Left forelimb (tissue), 1 donor: ENCODE data around the gene CFAP58.
"Not testable (repeated sequence)": the region's sequence is repeated elsewhere in the genome, so short reads cannot be mapped to it uniquely, and the experiment has no call there.

Experiments
- DNase-seq: peaks from one replicate; pipeline ENCODE4 v3.0.0-alpha.2; 2018; ENCODE audit warnings: low spot score

Gene CFAP58

DNA sequence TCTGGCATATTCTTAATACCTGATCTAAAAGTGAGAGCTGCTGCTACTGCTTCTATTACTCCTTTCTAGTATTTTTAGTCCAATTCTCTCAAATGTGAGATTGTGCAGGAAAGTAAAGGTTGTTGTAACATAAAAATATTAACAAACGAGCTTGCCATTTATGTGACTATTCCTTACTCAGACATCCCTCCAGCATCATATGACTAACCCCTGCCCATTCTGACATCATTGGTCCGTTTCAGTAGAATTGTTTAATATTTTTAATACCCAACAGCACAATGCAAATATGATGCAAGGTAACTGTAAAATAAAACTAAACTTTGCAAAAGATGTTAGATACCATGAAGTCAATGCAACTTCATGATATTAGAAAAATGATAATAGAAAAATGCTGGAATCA lies 83.6 kb downstream of the CFAP58 start:
- no peak for DNase-seq

DNA sequence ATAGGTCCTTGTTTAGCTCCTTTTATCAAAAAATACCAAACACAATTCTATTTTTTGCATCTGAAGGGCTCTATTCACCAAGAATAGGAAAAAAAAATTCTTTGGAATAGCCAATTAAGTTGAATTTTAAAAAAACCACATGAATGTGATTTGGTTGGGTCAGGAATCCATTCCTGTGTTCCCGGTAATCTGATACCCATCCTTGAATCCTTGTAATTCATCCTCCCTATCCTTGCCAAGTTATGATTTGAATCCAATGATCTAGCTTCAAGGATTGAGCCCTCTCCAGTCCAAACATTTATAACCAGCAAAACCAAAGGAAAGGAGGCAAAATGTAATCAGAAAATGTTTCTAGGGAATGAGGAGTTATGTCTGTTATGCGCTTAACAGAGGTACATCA lies 86.6 kb downstream of the CFAP58 start:
- DNase-seq, result no peak

DNA sequence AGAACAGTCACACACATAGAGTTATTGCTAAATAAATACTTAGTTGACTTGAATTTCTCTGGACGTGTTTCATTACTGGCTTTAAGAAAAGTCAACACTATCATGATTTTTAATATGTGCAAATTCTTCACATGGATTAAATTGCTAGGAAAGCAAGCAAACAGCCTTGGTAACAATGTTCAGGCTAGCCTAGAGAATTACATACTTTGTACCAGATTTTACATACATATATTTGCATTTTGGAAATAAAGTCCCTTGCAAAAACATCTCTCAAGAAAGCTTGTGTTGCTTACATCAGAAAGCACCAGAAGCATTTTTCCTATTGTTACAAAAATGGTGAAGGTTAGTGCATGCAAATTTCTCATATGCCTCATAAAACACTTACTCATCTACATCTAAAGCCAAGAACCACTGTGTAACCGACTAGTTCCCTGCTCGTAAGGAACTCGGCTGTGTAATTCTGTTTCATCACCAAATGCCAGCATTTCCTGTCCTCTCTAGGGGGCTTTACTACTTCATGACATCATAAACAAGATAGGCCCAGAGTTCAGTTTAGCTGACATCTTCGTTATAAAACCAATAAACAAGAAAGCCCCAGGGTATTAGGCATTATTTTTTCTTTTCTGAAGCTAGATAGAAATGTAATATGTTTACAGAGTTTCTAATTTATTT lies 87.8 kb downstream of the CFAP58 start:
- DNase-seq, result no peak

DNA sequence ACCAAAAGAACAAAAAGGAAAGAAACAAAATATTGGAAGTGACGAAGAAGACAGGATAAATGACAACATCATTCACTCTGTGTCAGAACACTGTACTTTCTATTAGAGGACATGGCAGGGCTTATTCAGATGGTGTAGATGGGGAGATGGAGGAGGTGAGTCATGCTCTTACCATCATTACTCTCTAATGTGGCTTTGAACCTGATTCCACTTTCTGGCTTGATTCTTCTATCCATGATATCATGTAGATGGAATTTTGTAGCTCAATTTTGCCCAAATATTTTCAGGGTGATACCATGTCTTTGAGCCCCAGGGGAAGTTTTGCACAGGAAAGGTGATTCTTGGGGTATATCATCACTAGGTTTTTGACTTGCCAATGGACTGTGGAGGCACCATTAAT lies 91.7 kb downstream of the CFAP58 start:
- no peak for DNase-seq

DNA sequence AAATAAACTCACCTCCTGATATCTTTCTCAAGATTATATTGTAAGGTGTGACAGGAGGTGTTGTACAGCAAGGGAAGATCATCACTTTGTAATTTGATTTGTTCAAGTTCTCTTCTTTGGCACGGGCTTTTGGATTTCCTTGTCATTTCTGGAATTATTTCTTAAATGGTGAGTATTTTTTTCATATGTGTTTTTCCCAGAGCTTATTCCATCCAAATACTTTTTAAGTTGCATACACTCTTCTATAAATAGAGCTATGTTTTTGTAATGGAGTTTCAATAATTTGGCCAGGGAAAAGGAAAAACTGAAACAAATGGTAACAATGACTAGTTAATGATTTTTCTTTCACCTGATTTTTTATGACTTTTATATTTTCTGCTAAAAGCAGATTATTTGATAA lies 92.5 kb downstream of the CFAP58 start:
- DNase-seq, result no peak

DNA sequence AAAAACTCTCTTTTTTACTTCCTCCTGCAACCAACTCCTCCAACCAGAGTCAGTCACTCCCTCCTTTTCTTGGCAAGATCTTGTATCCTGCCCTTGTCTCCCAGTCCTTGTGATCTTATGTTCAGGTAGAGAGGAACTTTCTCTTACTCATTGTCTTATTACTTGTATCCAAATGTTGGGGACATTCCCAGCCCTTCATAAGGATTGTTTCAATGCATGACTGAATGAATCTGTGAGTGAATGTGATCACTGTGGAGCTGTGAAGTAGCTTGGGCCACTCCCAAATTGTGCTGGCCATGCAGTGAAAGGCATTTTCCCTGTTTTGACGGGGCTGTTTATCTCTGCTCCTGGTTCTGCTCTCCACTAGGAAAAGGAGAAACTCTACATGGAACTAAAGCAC lies 93.7 kb downstream of the CFAP58 start:
- no peak for DNase-seq

DNA sequence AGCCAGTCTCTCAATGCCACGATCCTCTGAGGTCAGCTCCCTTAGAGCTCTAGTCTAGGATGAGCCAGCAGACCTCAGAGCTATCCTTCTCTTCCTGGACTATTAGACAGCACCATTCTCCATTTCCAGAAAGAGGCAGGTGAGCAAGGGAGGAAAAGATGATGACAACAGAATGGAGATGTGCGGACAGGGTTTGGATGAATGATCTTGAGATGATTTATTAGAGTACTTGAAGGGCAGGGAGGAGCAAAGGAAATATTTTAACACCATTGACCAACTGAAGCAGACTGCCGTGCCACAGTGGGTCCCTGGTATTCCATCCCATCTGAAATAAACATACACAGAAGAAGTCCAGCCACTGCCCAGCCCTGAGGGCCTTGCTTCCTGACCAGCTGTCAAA lies 94.3 kb downstream of the CFAP58 start:
- DNase-seq, result no peak

DNA sequence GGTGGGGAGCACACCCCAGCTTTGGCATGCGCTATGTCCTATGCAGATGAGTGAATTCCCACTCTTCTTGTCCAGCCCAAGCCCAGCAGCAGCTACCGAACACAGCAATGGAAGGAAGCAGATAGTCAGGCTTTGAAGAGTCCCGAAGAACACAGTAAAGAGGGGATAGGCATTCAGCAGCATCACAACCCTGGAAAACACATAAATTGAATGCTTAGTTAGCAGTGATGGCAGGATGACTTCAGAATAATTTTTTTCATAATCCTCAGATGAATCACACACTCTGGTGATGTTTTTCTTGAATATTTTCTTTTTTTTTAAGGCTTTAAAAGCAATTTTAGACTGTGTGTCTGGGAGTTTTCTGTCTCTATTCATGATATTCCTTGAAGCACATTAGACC lies 95.8 kb downstream of the CFAP58 start:
- DNase-seq, result no peak

DNA sequence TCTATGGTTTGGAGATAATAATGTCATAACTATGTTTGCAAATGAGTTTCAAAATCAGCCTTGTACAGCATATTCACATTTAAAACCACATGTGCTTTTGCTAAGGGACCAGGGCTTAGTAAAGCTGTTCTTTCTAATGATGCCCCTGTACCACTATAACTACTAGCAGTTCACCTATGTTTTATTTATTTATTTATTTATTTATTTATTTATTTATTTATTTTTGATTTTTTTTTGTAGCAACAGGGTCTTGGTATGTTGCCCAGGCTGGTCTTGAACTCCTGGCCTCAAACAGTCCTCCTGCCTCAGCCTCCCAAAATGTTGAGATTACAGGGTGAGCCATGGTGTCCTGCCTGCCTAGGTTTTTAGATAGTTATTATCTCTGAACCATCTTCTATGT lies 96.9 kb downstream of the CFAP58 start:
- no peak for DNase-seq

DNA sequence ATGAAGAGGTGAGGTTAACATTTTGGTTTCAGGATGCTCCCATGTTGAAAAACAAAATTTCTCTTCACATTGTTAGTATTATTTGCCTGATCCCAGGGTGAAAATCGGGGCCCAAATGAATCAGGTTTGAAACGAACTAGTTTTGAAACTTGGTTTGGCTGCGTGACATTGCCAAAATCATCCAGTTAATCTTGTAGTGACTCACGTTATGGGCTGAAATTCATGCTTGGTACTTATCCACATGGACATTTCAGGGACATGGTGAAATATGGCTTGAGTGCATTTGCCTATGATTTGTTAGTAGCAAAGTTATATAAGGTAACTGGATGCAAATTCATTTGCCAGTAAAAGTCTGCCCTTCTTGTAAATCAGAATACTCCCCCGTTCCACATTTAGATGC lies 97.3 kb downstream of the CFAP58 start:
- no peak for DNase-seq

DNA sequence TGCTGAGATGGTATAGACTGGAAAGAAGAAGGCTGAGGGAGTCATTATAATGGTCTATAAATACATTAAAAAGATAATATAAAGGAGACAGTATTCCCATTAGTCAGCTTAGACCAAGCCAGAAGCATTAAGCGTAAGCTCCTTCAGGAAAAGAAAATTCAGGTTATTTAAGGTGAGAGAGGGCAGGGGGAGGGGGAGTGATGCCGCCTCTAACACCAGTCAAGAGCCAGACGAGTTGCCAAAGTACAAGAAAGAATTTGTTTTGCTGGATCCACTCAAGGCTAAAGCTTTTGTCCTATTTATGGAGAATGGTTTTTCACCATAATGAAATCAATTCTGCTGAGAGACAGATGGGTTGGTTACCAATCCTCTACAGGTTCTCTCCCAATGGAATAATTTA lies 99.3 kb downstream of the CFAP58 start:
- no peak for DNase-seq

DNA sequence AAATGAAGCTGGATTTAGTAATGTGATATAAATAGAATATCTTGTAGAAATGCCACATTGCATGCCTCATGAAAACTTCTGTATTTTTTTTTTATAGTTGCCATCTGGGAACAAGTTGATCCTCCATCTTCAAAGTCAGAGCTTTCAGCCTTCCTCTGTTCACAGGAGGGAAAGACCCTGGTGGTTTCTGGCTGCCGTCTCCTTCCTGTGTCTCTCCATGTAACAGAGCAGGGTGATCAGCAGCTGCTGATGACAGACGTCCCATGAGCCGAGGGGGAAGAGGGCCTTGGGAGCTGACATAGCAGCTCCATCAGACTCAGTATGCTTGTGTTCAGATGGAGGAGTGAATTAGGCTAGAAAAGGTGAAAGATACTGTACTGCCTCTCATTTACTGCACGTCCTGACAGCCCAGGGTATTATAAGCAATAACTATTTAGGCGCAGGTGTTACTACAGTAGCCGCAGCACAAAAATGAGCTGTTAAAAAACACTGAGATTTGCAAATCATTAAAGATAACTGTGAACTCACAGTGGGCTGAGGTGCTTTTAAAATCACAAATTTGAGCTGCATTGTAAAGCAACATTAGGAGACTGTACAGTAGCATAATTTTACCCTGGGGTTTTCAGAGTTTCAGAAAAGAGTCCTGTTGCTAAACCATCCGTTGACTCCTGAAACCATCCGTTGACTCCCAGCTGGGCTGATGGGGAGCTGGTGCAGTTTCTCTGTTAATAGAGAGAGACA lies 103.3 kb downstream of the CFAP58 start:
- DNase-seq, result no peak

DNA sequence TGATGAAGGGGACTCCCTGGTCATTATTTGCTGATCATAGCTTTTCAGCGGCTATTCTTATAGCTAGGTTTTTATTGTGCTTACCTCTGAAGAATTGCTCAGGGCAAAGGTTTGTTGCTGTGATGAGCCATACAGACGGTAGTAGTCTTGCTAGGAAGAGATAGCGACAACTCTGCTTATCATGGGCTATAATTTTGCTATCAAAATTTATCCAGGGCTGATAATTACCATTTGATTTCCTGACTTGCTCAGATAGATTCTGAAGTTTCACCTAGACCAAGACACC lies 103.9 kb downstream of the CFAP58 start:
- no peak for DNase-seq

DNA sequence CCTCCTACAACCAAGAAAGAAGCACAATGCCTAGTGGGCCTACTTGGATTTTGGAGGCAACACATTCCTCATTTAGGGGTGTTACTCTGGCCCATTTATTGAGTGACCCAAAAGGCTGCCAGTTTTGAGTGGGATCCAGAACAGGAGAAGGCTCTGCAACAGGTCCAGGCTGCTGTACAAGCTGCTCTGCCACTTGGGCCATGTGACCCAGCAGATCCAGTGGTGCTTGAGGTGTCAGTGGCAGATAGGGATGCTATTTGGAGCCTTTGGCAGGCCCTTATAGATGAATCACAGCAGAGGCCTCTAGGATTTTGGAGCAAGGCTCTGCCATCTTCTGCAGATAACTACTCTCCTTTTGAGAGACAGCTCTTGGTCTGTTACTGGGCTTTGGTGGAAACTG lies 111.9 kb downstream of the CFAP58 start:
- DNase-seq, result not testable (repeated sequence)

DNA sequence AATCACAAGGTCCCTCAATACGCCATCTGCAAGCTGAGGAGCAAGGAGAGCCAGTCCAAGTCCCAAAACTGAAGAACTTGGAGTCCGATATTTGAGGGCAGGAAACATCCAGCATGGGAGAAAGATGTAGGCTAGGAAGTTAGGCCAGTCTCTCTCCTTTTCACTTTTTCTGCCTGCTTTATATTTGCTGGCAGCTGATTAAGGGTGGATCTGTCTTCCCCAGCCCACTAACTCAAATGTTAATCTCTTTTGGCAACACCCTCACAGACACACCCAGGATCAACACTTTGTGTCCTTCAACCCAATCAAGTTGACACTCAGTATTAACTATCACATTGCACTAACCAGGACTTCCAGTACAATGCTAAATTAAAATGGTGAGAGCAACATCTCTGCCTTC lies 115.2 kb downstream of the CFAP58 start:
- DNase-seq, result not testable (repeated sequence)

DNA sequence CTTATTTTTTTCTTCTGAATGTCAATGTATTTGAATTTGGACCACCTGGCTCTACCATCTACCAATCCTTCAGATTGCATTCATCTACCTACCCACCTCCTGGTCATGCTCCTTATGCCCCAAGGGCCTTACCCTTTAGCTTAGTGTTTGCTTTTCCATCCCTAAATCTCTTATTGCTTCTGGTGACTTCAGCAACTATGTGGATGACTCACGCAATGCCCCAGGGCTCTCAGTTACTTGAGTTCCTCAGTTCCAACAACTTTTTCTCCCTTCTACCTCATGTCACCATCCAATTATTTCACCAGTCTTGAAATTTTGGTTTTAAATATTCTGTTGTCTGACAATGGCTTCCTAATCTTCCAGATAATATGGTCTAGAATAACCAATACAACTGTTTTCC lies 118.9 kb downstream of the CFAP58 start:
- DNase-seq, result no peak

DNA sequence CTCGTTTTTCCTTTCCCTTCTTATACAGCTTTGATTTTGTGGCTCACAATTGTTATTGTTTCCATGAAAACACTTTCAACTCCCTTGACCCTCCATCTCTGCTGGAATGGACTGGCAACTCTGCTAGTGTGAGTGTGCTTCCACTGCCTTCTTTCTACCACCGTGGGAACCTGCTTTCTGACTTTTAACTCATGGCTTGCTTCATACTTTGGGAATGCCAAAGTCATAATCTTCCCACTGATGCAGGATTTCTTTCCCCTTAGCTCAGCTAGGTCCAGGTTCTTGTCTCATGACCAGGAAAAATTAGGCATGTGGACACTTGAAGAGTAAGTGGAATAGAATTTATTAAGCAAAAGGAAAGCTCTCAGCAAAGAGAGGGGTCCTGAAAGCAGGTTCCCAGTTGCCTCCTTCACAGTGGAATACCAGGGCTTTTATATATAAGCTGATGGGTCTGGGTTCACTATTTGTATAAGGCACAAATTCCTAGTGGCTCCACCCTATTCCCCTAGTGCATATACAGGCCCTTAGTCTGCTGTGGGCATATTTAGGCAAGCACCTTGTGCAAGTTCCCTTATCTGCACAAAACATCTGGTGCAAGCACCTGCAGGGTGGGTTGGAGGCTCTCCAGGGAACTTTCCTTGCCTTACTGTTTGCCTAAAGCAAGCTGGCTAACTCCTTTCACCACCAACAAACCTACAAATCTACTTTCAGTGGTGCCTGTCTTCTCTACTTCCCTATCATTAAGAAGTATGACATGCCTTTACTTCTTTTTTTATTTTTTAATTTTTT lies 119.5 kb downstream of the CFAP58 start:
- DNase-seq, result no peak

DNA sequence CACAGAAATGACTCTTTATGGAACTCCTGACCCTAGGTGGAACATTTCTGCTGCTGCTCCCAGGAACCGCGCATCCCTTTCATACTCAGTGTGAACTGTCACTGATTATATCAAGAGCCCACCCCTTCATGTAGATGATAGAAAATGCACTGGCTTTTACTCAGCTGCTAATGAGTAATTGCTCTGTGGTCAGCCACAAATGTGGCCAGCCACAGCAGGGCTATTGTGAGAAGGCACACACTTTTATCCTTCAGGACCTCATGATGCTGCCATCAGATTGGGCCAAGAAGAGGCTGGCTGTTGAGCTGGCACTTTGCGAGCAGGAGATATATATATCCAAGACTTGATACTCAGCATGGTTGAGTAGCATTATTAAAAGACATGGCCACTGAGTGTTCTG lies 124.7 kb downstream of the CFAP58 start:
- no peak for DNase-seq

DNA sequence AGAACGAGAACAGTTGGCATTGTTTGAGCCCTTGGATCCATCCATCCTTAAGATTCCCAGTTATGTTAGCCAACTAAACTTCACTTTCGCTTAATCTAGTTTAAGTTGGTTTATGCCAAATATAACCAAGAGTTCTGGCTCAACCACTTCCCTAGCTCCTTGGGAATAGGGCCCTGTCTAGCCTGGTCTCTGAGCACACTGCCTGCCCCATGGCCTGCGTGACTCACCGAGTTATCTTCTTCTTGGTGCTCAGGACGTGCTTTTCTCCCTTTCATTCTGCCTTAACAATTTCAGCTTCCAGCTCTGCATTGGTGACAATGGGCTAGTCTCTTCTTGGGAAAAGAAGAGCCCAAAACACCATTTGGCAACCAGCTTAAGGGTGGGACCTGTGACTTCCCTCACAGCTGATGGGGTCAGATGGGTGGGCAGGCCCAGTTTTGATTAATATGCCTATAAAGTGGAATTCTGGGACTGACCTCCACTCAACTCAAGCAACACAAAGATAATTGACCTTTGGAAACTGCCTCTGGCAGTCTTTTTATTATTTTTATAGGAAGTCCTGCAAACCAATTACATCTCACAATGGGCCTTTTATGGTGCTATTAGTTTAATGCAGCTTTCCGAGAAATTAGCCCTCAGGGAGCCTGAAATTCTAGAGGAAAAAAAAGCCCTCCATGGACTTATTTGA lies 126.4 kb downstream of the CFAP58 start:
- no peak for DNase-seq

DNA sequence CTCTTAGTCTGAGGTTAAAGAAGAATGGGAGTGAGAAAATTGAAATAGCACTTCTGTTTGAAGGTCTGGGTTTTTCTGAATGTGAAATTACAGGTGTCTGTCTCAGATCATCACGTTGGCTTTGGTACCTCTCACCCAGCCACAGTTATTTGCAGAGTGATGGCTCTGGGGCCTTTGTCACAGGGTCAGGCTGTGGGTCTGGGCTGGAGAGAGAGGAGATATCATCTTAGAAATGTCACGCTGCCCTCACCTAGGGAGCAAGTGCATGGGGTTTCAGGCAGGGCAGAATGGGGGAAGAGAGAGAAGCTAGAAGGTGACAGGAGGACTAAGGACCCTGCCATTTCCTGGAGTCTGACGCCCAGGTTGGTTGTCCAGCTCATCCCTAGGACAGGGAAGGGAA lies 127.2 kb downstream of the CFAP58 start:
- DNase-seq, result no peak

DNA sequence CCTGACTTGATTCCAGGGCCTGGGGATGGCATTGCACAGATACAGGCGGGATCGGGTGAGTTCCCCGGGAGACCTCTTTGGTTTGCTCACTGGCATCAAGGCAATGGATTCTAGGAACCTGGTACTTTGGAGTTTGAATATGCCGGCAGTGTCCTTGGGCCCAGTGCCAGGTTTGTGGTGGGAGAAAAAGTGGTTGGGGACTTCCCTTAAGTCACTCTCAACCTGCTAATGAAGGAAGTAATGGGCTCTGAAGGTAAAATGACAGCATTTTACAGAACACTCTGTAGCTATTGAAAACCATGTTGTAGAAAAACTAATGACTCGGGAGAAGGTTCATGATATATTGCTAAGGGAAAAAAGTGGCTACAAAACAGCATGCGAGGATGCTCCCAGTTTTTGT lies 129.9 kb downstream of the CFAP58 start:
- no peak for DNase-seq

DNA sequence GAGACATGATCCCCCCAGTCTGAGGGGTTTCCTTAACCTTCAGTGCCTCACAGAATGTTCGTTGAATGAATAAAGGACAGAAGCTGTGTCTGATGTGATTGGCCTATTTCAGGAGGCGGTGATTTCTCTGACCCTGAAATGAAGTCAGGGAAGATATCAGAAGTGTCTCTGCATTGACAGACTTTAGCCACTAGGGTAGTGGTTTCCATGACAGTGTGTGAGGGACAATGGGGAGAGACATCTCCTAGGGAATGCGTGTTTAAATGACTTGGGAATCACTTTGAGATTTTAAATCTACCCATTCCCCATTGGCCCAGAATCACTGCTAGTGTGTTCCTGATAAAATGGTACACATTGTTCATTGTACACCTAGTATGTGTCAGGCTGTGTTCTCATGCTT lies 132.0 kb downstream of the CFAP58 start:
- DNase-seq, result no peak

DNA sequence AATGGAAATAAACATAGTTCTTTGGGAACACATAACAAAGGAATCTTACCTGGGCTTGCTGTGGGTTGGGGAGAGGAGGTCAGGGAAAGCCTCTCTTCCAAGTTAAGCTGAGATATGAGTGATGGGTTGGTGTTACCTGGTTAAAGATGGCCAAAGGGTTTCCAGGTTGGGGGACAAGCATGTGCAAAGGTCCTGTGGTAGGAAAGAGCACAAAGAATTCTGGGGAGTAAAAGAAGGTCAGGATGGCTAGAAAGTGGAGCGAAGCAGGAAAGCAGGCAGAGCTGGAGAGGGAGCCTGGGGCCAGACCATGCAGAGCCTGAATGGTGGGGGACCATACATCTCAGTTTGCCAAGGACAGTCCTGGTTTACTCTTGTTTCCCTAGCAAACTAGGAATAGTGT lies 133.2 kb downstream of the CFAP58 start:
- DNase-seq, result no peak
